Measurements from ENCODE around the gene ANKK1. TPM values are rescaled to one million over a fixed set of nuclear protein-coding genes. Genes with fewer than 3 reads are reported as not detected.

Gene ANKK1
- total and polyA plus RNA-seq, 10 of the 15 experiments (the other 5 are each of a cell fraction or from before 2014, with no cell fraction given): not detected

GRCh38 chr11:113426686-113427085, 39.1 kb downstream of the ANKK1 start (continued):
- TF ChIP-seq, protein P1, sequence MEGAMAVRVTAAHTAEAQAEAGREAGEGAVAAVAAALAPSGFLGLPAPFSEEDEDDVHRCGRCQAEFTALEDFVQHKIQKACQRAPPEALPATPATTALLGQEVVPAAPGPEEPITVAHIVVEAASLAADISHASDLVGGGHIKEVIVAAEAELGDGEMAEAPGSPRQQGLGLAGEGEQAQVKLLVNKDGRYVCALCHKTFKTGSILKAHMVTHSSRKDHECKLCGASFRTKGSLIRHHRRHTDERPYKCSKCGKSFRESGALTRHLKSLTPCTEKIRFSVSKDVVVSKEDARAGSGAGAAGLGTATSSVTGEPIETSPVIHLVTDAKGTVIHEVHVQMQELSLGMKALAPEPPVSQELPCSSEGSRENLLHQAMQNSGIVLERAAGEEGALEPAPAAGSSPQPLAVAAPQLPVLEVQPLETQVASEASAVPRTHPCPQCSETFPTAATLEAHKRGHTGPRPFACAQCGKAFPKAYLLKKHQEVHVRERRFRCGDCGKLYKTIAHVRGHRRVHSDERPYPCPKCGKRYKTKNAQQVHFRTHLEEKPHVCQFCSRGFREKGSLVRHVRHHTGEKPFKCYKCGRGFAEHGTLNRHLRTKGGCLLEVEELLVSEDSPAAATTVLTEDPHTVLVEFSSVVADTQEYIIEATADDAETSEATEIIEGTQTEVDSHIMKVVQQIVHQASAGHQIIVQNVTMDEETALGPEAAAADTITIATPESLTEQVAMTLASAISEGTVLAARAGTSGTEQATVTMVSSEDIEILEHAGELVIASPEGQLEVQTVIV (IDR thresholded peaks at IDR 0.05; ENCODE audit: borderline replicate concordance, partially characterized antibody): no peak
- TF ChIP-seq RUNX3 (IDR thresholded peaks at IDR 0.05; ENCODE audit: low read length): no peak
- TF ChIP-seq, protein P2, sequence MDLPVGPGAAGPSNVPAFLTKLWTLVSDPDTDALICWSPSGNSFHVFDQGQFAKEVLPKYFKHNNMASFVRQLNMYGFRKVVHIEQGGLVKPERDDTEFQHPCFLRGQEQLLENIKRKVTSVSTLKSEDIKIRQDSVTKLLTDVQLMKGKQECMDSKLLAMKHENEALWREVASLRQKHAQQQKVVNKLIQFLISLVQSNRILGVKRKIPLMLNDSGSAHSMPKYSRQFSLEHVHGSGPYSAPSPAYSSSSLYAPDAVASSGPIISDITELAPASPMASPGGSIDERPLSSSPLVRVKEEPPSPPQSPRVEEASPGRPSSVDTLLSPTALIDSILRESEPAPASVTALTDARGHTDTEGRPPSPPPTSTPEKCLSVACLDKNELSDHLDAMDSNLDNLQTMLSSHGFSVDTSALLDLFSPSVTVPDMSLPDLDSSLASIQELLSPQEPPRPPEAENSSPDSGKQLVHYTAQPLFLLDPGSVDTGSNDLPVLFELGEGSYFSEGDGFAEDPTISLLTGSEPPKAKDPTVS (IDR thresholded peaks at IDR 0.05; ENCODE audit: low read depth, low read length): no peak
- TF ChIP-seq STAT1 (conservative IDR thresholded peaks at IDR 0.05): no peak

GRCh38 chr11:113431746-113432145, 44.2 kb downstream of the ANKK1 start:
- ChIA-PET CTCF (no interaction called here), SMC1A (ENCODE audit: uncharacterized antibody, unreplicated experiment) (no interaction called here), RAD21 (ENCODE audit: unreplicated experiment) (no interaction called here), POLR2A (no interaction called here)
- in situ Hi-C loops (cut with MboI) (no loop called here), intact Hi-C loops (cut with micrococcal nuclease; ENCODE audit: unreplicated experiment) (no loop called here)
- Histone ChIP-seq H2AFZ (ENCODE audit: control insufficient read depth, low read depth, low read length) (no peak overlapping the region), H3K9me3 (replicated peaks; ENCODE audit: control insufficient read depth, insufficient read depth, low read length) (no peaks in the 10 kb centered on the region), H3K9ac (ENCODE audit: control insufficient read depth, insufficient read depth, low read length) (no peak overlapping the region), H3K36me3 (ENCODE audit: control insufficient read depth in 2 of 2, insufficient read depth in 2 of 2, low read length in 1 of 2) (no peaks in the 10 kb centered on the region), H3K4me1 (ENCODE audit: control insufficient read depth, insufficient read depth, low read length) (no peaks in the 10 kb centered on the region), H3K4me2 (ENCODE audit: control insufficient read depth, insufficient read depth) (no peak overlapping the region), H3K4me3 (no peak overlapping the region), H3K27ac (ENCODE audit: control insufficient read depth, insufficient read depth) (no peak overlapping the region), H3K79me2 (ENCODE audit: control insufficient read depth, insufficient read depth, low read length) (no peaks in the 10 kb centered on the region), H4K20me1 (ENCODE audit: control insufficient read depth, insufficient read depth) (no peaks in the 10 kb centered on the region), H3K27me3 (replicated peaks in 1 of 2; ENCODE audit: control insufficient read depth in 2 of 2, insufficient read depth in 2 of 2, low read length in 1 of 2) (peaks cover 0 to 2% of the 10 kb centered on the region in 2 experiments; a peak in 1 of 4 replicates)
- no TSS peak for BruUV-seq (replicated peaks)
- DNase-seq (ENCODE audit: low read depth, low spot score) (no peak), ATAC-seq (no peak), FAIRE-seq (no peak)
- TF ChIP-seq RBBP5 (conservative IDR thresholded peaks at IDR 0.05) (no peak), ASH2L (IDR thresholded peaks at IDR 0.05; ENCODE audit: borderline replicate concordance, low read depth) (no peak), BCL3 (IDR thresholded peaks at IDR 0.05; ENCODE audit: borderline replicate concordance, insufficient read depth, low read depth, low read length, poor library complexity, severe bottlenecking) (no peak), DPF2 (IDR thresholded peaks at IDR 0.05) (no peak), CHD2 (IDR thresholded peaks at IDR 0.05; ENCODE audit: borderline replicate concordance, low read depth, low read length) (no peak), POLR2A (IDR thresholded peaks at IDR 0.05; ENCODE audit: low read depth, low read length) (no peak)
- TF ChIP-seq, protein P3, sequence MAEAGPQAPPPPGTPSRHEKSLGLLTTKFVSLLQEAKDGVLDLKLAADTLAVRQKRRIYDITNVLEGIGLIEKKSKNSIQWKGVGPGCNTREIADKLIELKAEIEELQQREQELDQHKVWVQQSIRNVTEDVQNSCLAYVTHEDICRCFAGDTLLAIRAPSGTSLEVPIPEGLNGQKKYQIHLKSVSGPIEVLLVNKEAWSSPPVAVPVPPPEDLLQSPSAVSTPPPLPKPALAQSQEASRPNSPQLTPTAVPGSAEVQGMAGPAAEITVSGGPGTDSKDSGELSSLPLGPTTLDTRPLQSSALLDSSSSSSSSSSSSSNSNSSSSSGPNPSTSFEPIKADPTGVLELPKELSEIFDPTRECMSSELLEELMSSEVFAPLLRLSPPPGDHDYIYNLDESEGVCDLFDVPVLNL (IDR thresholded peaks at IDR 0.05; ENCODE audit: low read depth, low read length): no peak
- TF ChIP-seq, protein P4, sequence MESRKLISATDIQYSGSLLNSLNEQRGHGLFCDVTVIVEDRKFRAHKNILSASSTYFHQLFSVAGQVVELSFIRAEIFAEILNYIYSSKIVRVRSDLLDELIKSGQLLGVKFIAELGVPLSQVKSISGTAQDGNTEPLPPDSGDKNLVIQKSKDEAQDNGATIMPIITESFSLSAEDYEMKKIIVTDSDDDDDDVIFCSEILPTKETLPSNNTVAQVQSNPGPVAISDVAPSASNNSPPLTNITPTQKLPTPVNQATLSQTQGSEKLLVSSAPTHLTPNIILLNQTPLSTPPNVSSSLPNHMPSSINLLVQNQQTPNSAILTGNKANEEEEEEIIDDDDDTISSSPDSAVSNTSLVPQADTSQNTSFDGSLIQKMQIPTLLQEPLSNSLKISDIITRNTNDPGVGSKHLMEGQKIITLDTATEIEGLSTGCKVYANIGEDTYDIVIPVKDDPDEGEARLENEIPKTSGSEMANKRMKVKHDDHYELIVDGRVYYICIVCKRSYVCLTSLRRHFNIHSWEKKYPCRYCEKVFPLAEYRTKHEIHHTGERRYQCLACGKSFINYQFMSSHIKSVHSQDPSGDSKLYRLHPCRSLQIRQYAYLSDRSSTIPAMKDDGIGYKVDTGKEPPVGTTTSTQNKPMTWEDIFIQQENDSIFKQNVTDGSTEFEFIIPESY (IDR thresholded peaks at IDR 0.05): no peak
- WGBS (ENCODE audit: insufficient coverage, insufficient replicate concordance, low lambda C conversion rate, missing lambda C conversion rate): 36% methylated on average over 4 of the region's 4 CpGs

Measured in GM12878 (cell line).